ENCODE measurements around the gene MTARC2. TPM values are rescaled to one million over a fixed set of nuclear protein-coding genes. Genes with fewer than 3 reads are reported as not detected.

MTARC2 gene
- total RNA-seq, 6 experiments from 2014 or later = 3.2 to 5.2 (median 3.8) TPM

DNA sequence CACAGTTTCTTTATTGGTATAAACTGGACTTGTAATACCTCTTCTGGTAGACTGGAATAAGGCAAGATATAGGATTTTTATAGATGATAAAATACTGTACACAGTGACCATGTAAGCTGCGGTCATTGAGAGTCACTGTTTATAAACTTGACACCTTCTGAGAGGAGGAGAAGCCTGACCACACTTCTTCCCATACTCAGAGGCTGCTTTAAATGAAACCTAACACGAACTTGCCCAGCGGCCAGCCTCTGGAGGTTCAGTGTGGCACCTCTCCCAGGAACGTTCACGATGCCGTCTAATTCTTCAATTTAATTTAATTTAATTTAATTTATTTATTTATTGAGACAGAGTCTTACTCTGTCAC, 61.0 kb downstream of the MTARC2 start:
- peaks cover 10% of the 10 kb centered on the region for H3K4me1 Mint-ChIP-seq (ENCODE audit: low read depth)
- no peaks in the 10 kb centered on the region; the same call in 1 of the 2 replicates for H3K36me3 Mint-ChIP-seq (ENCODE audit: low read depth)
- no peak overlapping the region for H3K27ac Mint-ChIP-seq

DNA sequence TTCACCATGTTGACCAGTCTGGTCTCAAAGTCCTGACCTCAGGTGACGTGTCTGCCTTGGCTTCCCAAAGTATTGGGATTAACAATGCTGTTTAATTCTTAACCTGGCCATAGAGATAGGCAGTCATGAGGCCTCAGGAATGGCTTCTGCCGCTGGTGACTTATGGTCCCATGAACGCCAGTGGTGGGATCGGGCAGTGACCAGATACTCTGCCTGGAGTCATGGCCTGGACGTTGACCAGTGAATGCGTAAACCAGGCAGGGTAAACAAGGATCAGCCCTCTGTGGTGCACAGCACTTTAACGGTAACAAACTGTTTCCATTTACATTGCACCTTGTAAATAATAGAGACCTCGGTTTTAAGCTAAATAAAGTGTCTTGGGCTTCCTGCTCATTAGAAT, 61.6 kb downstream of the MTARC2 start:
- no peaks in the 10 kb centered on the region for H3K9me3 Mint-ChIP-seq
- H3K27me3 Mint-ChIP-seq (ENCODE audit: insufficient read depth) = peaks cover 2% of the 10 kb centered on the region; the same call in 1 of the 2 replicates
- no peaks in the 10 kb centered on the region; the same call in 1 of the 2 replicates for H3K36me3 Mint-ChIP-seq (ENCODE audit: low read depth)
- H3K4me3 Mint-ChIP-seq = no peak overlapping the region
- no peak overlapping the region for H3K27ac Mint-ChIP-seq
- no peak for DNase-seq
- TF ChIP-seq, protein P1, sequence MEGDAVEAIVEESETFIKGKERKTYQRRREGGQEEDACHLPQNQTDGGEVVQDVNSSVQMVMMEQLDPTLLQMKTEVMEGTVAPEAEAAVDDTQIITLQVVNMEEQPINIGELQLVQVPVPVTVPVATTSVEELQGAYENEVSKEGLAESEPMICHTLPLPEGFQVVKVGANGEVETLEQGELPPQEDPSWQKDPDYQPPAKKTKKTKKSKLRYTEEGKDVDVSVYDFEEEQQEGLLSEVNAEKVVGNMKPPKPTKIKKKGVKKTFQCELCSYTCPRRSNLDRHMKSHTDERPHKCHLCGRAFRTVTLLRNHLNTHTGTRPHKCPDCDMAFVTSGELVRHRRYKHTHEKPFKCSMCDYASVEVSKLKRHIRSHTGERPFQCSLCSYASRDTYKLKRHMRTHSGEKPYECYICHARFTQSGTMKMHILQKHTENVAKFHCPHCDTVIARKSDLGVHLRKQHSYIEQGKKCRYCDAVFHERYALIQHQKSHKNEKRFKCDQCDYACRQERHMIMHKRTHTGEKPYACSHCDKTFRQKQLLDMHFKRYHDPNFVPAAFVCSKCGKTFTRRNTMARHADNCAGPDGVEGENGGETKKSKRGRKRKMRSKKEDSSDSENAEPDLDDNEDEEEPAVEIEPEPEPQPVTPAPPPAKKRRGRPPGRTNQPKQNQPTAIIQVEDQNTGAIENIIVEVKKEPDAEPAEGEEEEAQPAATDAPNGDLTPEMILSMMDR (IDR thresholded peaks at IDR 0.05) = no peak
- peaks cover 10% of the 10 kb centered on the region for H3K4me1 Mint-ChIP-seq (ENCODE audit: low read depth)

More for the DNA sequence above, 61.0 kb downstream of the MTARC2 start:
- no peak for DNase-seq
- Mint-ChIP-seq H3K9me3 (no peaks in the 10 kb centered on the region), H3K27me3 (ENCODE audit: insufficient read depth) (peaks cover 3% of the 10 kb centered on the region; the same call in 1 of the 2 replicates), H3K4me3 (no peak overlapping the region)
- TF ChIP-seq, protein P1 (IDR thresholded peaks at IDR 0.05) = no peak

- H3K4me1 Mint-ChIP-seq (ENCODE audit: low read depth) = peaks cover 10% of the 10 kb centered on the region
- H3K9me3 Mint-ChIP-seq = no peaks in the 10 kb centered on the region
- DNase-seq = peak; percentile 66
- TF ChIP-seq, protein P1 (IDR thresholded peaks at IDR 0.05) = peak; percentile 97
- no peak overlapping the region for H3K27ac Mint-ChIP-seq
- H3K27me3 Mint-ChIP-seq (ENCODE audit: insufficient read depth) = no peaks in the 10 kb centered on the region
- H3K4me3 Mint-ChIP-seq = peak overlapping the region; percentile 69; the same call in 1 of the 2 replicates
- no peaks in the 10 kb centered on the region; the same call in 1 of the 2 replicates for H3K36me3 Mint-ChIP-seq (ENCODE audit: low read depth)
Observed at GRCh38 chr1:220810179-220810653, 62.1 kb downstream of the MTARC2 start.

- Mint-ChIP-seq H3K27ac (no peak overlapping the region), H3K4me3 (no peak overlapping the region)
Observed at GRCh38 chr1:220810963-220811362, 62.8 kb downstream of the MTARC2 start.

GRCh38 chr1:220811695-220812094, 63.6 kb downstream of the MTARC2 start:
- TF ChIP-seq, protein P1 (IDR thresholded peaks at IDR 0.05) = no peak
- H3K27me3 Mint-ChIP-seq (ENCODE audit: insufficient read depth) = no peaks in the 10 kb centered on the region
- H3K36me3 Mint-ChIP-seq (ENCODE audit: low read depth) = no peaks in the 10 kb centered on the region; the same call in 1 of the 2 replicates
- H3K9me3 Mint-ChIP-seq = no peaks in the 10 kb centered on the region
- no peak overlapping the region for H3K27ac Mint-ChIP-seq
- DNase-seq = no peak
- H3K4me1 Mint-ChIP-seq (ENCODE audit: low read depth) = peaks cover 10% of the 10 kb centered on the region
- no peak overlapping the region for H3K4me3 Mint-ChIP-seq

More at GRCh38 chr1:220810963-220811362, 62.8 kb downstream of the MTARC2 start:
- H3K9me3 Mint-ChIP-seq = no peaks in the 10 kb centered on the region
- TF ChIP-seq, protein P1 (IDR thresholded peaks at IDR 0.05) = no peak
- H3K36me3 Mint-ChIP-seq (ENCODE audit: low read depth) = no peaks in the 10 kb centered on the region; the same call in 1 of the 2 replicates
- peaks cover 10% of the 10 kb centered on the region for H3K4me1 Mint-ChIP-seq (ENCODE audit: low read depth)
- DNase-seq = no peak
- no peaks in the 10 kb centered on the region for H3K27me3 Mint-ChIP-seq (ENCODE audit: insufficient read depth)
